HepG2 (cell line): ENCODE data around the gene NSD2. TPM values are rescaled to one million over a fixed set of nuclear protein-coding genes. Genes with fewer than 3 reads are reported as not detected.
A peak's percentile ranks its signal among the peaks of the same experiment; 100 is the strongest.

Experiments
- HNRNPUL1 ChIP-seq: fragments of 200-400 bp; formaldehyde crosslinking; IDR thresholded peaks from 2 replicates; pipeline ENCODE4 v1.6.1; 2017; ENCODE audit warnings: low read depth, mild to moderate bottlenecking, low read length, moderate library complexity
- KLF12 ChIP-seq: sonication (generic); formaldehyde crosslinking; IDR thresholded peaks from 2 replicates; pipeline ENCODE4 v1.4.0; 2020; ENCODE audit warnings: missing genetic modification reagents, borderline replicate concordance
- MBNL3 ChIP-seq: fragments of 250-450 bp; sonication (Bioruptor Pico); conservative IDR thresholded peaks from 2 replicates; pipeline ENCODE4 v1.8.0; 2022; ENCODE audit warnings: mild to moderate bottlenecking, inconsistent platforms
- SRSF4 ChIP-seq: fragments of 200-400 bp; formaldehyde crosslinking; IDR thresholded peaks from one replicate; pipeline ENCODE4 v1.6.1; 2018; ENCODE audit warnings: mild to moderate bottlenecking, low read depth, low read length, moderate library complexity; ENCODE audit not compliant: poor library complexity, severe bottlenecking
- STAT5B ChIP-seq: sonication (generic); formaldehyde crosslinking; IDR thresholded peaks from 2 replicates; pipeline ENCODE4 v1.4.0; 2020; ENCODE audit warnings: missing genetic modification reagents
- ZBTB8A ChIP-seq: sonication (generic); formaldehyde crosslinking; IDR thresholded peaks from 2 replicates; pipeline ENCODE4 v1.4.0; 2020; ENCODE audit warnings: mild to moderate bottlenecking, low read depth, missing genetic modification reagents, borderline replicate concordance
- ZFP36L1 ChIP-seq: sonication (generic); formaldehyde crosslinking; IDR thresholded peaks from 2 replicates; pipeline ENCODE4 v1.8.0; 2022; ENCODE audit warnings: mild to moderate bottlenecking, missing genetic modification reagents, moderate library complexity
- ZKSCAN8 ChIP-seq: IDR thresholded peaks from 2 replicates; pipeline ENCODE4 v1.6.1; 2016; ENCODE audit warnings: borderline replicate concordance, missing genetic modification reagents, missing compliant biosample characterization
- ZMYM3 ChIP-seq: sonication (generic); formaldehyde crosslinking; IDR thresholded peaks from 2 replicates; pipeline ENCODE4 v1.5.1; 2020; ENCODE audit warnings: mild to moderate bottlenecking, missing genetic modification reagents
- ZNF496 ChIP-seq: sonication (generic); formaldehyde crosslinking; IDR thresholded peaks from 2 replicates; pipeline ENCODE4 v1.8.1; 2023; ENCODE audit warnings: mild to moderate bottlenecking, moderate library complexity, missing genetic modification reagents; ENCODE audit not compliant: insufficient replicate concordance
- ZNF766 ChIP-seq: sonication (generic); formaldehyde crosslinking; IDR thresholded peaks from 2 replicates; pipeline ENCODE4 v1.5.0; 2020; ENCODE audit warnings: missing genetic modification reagents, borderline replicate concordance
- polyA plus RNA-seq, 8 experiments: library from polyadenylated mRNA; depleted of rRNA in 3 of 8; stranded (reverse) in 7 of 8; unstranded in 1 of 8; fragments of >200 nt; fragmentation: Illumina TruSeq in 4 of 8; extraction: Trizol in 4 of 8; gene quantifications; 2 replicates each; pipeline versions ENCODE4 v1.2.1 to v1.2.3, GENCODE V29; 2011 to 2016; ENCODE audit warnings: low read depth in 4 of 8, missing spikeins in 1 of 8, mixed read lengths in 1 of 8; ENCODE audit not compliant: insufficient read depth in 1 of 8
- total RNA-seq, 5 experiments: library from RNA; depleted of rRNA; stranded (reverse); fragments of >200 nt; fragmentation: Illumina TruSeq; extraction: Trizol; gene quantifications; 2 replicates each; pipeline ENCODE4 v1.2.3, GENCODE V29; 2016; ENCODE audit warnings: low read depth in 1 of 5
- TF ChIP-seq, protein P1 (sequence below): sonication (generic); formaldehyde crosslinking; IDR thresholded peaks from 2 replicates; pipeline ENCODE4 v1.4.0; 2020; ENCODE audit warnings: missing genetic modification reagents, mild to moderate bottlenecking, borderline replicate concordance
- TF ChIP-seq, protein P2 (sequence below): sonication (generic); formaldehyde crosslinking; IDR thresholded peaks from 2 replicates; pipeline ENCODE4 v1.4.0; 2020; ENCODE audit warnings: mild to moderate bottlenecking, missing genetic modification reagents
- TF ChIP-seq, protein P3 (sequence below): sonication (generic); formaldehyde crosslinking; IDR thresholded peaks from 2 replicates; pipeline ENCODE4 v1.8.0; 2022; ENCODE audit warnings: mild to moderate bottlenecking, missing genetic modification reagents, borderline replicate concordance
- TF ChIP-seq, protein P4 (sequence below): sonication (generic); formaldehyde crosslinking; IDR thresholded peaks from 2 replicates; pipeline ENCODE4 v1.4.0; 2020; ENCODE audit warnings: missing genetic modification reagents
- TF ChIP-seq, protein P5 (sequence below): IDR thresholded peaks from 2 replicates; pipeline ENCODE4 v1.6.1; 2016; ENCODE audit warnings: low read depth

The NSD2 gene
- total and polyA plus RNA-seq, 2 of the 13 experiments (the other 11 are each of a cell fraction or from before 2014, with no cell fraction given): 22.0 to 65.9 TPM

DNA sequence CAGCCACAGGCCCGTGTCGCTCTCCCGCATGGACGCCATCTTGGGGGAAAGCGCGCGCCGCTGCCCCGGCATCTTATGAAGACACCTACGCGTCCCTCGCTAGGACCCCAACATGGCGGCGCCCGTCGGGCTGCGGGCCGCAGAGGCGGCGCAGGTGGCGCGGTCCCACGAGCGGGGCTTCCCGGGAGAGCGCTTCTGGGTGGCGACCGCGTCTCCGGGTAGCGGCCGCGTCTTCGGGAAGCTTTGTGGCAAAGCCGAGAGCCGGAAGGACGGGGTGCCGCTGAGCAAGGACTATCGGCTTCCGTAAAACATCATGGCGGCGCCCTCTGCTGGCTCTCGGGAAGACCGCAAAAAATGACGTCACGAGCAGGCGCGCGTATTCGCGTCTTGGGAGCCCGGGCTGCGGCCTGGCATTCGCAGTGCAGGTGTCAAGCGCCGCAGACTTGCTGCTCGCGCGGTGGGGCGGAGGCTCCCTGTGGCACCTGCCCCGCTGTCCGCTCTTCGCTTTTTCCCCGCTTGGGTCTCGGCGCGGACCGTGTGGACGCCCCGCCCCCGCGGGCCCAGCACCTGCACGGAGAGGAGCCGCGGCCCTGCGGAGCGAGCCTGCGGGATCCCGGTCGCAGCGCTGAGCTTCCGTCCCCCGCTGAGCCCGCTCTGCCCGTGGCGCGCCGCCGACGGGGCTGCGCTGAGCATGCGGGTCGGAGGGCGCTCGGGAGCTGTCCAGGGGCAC lies 137.9 kb downstream of the NSD2 start, which contains the start of gene NELFA (continued):
- TF ChIP-seq HNRNPUL1 (no peak), MBNL3 (CRISPR knock-in tag) (no peak), KLF12 (CRISPR knock-in tag) (no peak), ZNF496 (CRISPR knock-in tag) (no peak), SRSF4 (no peak), ZNF766 (CRISPR knock-in tag) (peak; percentile 8; the same call in 1 of the 2 replicates), ZBTB8A (CRISPR knock-in tag) (no peak; the same call in 1 of the 2 replicates), ZFP36L1 (CRISPR knock-in tag) (no peak), STAT5B (peak; percentile 40; the same call in 1 of the 2 replicates), ZKSCAN8 (no peak), ZMYM3 (CRISPR knock-in tag) (no peak; the same call in 1 of the 2 replicates)
- TF ChIP-seq, protein P1, sequence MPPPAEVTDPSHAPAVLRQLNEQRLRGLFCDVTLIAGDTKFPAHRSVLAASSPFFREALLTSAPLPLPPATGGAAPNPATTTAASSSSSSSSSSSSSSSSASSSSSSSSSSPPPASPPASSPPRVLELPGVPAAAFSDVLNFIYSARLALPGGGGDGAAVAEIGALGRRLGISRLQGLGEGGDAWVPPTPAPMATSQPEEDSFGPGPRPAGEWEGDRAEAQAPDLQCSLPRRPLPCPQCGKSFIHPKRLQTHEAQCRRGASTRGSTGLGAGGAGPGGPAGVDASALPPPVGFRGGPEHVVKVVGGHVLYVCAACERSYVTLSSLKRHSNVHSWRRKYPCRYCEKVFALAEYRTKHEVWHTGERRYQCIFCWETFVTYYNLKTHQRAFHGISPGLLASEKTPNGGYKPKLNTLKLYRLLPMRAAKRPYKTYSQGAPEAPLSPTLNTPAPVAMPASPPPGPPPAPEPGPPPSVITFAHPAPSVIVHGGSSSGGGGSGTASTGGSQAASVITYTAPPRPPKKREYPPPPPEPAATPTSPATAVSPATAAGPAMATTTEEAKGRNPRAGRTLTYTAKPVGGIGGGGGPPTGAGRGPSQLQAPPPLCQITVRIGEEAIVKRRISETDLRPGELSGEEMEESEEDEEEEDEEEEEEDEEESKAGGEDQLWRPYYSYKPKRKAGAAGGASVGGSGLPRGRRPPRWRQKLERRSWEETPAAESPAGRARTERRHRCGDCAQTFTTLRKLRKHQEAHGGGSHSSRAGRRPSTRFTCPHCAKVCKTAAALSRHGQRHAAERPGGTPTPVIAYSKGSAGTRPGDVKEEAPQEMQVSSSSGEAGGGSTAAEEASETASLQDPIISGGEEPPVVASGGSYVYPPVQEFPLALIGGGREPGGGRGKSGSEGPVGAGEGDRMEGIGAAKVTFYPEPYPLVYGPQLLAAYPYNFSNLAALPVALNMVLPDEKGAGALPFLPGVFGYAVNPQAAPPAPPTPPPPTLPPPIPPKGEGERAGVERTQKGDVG (CRISPR knock-in tag): no peak
- TF ChIP-seq, protein P2, sequence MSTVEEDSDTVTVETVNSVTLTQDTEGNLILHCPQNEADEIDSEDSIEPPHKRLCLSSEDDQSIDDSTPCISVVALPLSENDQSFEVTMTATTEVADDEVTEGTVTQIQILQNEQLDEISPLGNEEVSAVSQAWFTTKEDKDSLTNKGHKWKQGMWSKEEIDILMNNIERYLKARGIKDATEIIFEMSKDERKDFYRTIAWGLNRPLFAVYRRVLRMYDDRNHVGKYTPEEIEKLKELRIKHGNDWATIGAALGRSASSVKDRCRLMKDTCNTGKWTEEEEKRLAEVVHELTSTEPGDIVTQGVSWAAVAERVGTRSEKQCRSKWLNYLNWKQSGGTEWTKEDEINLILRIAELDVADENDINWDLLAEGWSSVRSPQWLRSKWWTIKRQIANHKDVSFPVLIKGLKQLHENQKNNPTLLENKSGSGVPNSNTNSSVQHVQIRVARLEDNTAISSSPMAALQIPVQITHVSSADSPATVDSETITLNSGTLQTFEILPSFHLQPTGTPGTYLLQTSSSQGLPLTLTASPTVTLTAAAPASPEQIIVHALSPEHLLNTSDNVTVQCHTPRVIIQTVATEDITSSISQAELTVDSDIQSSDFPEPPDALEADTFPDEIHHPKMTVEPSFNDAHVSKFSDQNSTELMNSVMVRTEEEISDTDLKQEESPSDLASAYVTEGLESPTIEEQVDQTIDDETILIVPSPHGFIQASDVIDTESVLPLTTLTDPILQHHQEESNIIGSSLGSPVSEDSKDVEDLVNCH (CRISPR knock-in tag): no peak
- TF ChIP-seq, protein P3, sequence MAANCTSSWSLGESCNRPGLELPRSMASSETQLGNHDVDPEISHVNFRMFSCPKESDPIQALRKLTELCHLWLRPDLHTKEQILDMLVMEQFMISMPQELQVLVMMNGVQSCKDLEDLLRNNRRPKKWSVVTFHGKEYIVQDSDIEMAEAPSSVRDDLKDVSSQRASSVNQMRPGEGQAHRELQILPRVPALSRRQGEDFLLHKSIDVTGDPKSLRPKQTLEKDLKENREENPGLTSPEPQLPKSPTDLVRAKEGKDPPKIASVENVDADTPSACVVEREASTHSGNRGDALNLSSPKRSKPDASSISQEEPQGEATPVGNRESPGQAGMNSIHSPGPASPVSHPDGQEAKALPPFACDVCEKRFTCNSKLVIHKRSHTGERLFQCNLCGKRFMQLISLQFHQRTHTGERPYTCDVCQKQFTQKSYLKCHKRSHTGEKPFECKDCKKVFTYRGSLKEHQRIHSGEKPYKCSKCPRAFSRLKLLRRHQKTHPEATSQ (CRISPR knock-in tag): peak; percentile 64; the same call in 1 of the 2 replicates
- TF ChIP-seq, protein P4, sequence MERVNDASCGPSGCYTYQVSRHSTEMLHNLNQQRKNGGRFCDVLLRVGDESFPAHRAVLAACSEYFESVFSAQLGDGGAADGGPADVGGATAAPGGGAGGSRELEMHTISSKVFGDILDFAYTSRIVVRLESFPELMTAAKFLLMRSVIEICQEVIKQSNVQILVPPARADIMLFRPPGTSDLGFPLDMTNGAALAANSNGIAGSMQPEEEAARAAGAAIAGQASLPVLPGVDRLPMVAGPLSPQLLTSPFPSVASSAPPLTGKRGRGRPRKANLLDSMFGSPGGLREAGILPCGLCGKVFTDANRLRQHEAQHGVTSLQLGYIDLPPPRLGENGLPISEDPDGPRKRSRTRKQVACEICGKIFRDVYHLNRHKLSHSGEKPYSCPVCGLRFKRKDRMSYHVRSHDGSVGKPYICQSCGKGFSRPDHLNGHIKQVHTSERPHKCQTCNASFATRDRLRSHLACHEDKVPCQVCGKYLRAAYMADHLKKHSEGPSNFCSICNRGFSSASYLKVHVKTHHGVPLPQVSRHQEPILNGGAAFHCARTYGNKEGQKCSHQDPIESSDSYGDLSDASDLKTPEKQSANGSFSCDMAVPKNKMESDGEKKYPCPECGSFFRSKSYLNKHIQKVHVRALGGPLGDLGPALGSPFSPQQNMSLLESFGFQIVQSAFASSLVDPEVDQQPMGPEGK (CRISPR knock-in tag): peak; percentile 38; the same call in 1 of the 2 replicates
- TF ChIP-seq, protein P5, sequence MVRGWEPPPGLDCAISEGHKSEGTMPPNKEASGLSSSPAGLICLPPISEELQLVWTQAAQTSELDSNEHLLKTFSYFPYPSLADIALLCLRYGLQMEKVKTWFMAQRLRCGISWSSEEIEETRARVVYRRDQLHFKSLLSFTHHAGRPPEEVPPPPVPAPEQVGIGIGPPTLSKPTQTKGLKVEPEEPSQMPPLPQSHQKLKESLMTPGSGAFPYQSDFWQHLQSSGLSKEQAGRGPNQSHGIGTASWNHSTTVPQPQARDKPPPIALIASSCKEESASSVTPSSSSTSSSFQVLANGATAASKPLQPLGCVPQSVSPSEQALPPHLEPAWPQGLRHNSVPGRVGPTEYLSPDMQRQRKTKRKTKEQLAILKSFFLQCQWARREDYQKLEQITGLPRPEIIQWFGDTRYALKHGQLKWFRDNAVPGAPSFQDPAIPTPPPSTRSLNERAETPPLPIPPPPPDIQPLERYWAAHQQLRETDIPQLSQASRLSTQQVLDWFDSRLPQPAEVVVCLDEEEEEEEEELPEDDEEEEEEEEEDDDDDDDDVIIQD (CRISPR knock-in tag): no peak
